Fibroblast of skin of left biceps (primary cell): ENCODE measurements around the gene PATL2.
"Not testable (repeated sequence)": the region's sequence is repeated elsewhere in the genome, so short reads cannot be mapped to it uniquely, and the experiment has no call there.

Source experiments
- DNase-seq, 2 experiments: peaks; one replicate each; pipeline ENCODE4 v3.0.0-alpha.2; 2013; ENCODE audit warnings: low read depth in 2 of 2

The PATL2 gene

GRCh38 chr15:44719293-44719999 lies 8.3 kb upstream of the PATL2 start:
- no peak for DNase-seq

DNA sequence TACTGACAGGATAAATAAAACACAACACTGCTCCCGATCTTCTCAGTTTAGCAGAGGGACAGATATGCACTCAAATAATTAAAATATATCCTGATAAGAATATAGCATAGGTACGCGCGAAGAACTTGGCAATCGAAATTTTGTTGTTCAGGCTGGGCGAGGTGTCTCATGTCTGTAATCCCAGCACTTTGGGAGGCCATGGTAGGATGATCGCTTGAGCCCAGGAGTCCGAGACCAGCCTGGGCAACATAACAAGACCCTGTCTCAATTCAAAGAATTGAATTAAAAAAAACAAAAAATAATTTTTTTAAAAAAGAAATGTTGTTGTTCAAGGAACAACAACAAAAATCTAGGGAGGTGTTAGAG lies 7.8 kb upstream of the PATL2 start:
- DNase-seq: no peak

GRCh38 chr15:44718180-44718926 lies 7.2 kb upstream of the PATL2 start:
- DNase-seq: no peak

- DNase-seq: no peak
Measured at GRCh38 chr15:44716983-44717602, 6.0 kb upstream of the PATL2 start.

DNA sequence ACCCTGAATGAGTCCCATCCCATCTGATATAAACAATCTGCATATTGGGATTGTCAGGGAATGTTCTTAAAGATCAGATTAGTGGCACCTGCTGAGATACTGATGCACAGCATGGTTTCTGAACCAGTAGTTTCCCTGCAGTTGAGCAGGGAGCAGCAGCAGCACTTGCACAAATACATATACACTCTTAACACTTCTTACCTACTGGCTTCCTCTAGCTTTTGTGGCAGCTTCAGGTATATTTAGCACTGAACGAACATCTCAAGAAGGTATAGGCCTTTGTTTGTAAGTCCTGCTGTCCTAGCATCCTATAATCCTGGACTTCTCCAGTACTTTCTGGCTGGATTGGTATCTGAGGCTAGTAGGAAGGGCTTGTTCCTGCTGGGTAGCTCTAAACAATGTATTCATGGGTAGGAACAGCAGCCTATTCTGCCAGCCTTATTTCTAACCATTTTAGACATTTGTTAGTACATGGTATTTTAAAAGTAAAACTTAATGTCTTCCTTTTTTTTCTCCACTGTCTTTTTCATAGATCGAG lies 4.7 kb upstream of the PATL2 start:
- DNase-seq: no peak

DNA sequence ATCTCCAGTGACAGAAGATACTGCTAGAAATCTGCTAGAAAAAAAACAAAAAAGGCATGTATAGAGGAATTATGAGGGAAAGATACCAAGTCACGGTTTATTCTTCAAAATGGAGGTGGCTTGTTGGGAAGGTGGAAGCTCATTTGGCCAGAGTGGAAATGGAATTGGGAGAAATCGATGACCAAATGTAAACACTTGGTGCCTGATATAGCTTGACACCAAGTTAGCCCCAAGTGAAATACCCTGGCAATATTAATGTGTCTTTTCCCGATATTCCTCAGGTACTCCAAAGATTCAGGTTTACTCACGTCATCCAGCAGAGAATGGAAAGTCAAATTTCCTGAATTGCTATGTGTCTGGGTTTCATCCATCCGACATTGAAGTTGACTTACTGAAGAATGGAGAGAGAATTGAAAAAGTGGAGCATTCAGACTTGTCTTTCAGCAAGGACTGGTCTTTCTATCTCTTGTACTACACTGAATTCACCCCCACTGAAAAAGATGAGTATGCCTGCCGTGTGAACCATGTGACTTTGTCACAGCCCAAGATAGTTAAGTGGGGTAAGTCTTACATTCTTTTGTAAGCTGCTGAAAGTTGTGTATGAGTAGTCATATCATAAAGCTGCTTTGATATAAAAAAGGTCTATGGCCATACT lies 4.1 kb upstream of the PATL2 start:
- no peak for DNase-seq

GRCh38 chr15:44713006-44713966 lies 2.2 kb upstream of the PATL2 start:
- DNase-seq: no peak

GRCh38 chr15:44712346-44713005 lies 1.4 kb upstream of the PATL2 start:
- DNase-seq: peak; percentile 50 to 58

- no peak for DNase-seq
Measured at GRCh38 chr15:44711743-44712345, 721 bp upstream of the PATL2 start.

DNA sequence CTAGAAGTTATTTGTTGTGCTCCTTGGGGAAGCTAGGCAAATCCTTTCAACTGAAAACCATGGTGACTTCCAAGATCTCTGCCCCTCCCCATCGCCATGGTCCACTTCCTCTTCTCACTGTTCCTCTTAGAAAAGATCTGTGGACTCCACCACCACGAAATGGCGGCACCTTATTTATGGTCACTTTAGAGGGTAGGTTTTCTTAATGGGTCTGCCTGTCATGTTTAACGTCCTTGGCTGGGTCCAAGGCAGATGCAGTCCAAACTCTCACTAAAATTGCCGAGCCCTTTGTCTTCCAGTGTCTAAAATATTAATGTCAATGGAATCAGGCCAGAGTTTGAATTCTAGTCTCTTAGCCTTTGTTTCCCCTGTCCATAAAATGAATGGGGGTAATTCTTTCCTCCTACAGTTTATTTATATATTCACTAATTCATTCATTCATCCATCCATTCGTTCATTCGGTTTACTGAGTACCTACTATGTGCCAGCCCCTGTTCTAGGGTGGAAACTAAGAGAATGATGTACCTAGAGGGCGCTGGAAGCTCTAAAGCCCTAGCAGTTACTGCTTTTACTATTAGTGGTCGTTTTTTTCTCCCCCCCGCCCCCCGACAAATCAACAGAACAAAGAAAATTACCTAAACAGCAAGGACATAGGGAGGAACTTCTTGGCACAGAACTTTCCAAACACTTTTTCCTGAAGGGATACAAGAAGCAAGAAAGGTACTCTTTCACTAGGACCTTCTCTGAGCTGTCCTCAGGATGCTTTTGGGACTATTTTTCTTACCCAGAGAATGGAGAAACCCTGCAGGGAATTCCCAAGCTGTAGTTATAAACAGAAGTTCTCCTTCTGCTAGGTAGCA lies 657 bp downstream of the PATL2 start:
- no peak for DNase-seq

- no peak for DNase-seq
Measured at GRCh38 chr15:44706946-44707636, 4.0 kb downstream of the PATL2 start.

DNA sequence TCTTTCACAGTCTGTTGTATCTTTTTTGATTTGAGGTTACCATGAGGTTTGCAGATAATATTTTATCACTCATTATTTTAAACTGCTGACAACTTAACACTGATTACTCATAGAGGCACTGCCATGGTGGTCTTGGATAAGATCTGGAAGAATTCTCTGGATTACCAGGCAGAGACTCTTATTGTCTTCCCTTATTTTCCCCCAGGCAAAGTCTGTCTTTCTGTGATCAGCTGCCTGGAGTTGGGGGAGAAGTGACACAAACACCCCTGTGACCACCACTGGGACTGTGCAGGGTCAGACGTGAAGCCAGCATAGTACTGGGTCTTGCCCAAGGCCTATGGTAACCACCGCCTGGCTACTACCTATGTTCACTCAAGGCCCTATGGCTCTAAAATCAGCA lies 4.7 kb downstream of the PATL2 start:
- no peak for DNase-seq

DNA sequence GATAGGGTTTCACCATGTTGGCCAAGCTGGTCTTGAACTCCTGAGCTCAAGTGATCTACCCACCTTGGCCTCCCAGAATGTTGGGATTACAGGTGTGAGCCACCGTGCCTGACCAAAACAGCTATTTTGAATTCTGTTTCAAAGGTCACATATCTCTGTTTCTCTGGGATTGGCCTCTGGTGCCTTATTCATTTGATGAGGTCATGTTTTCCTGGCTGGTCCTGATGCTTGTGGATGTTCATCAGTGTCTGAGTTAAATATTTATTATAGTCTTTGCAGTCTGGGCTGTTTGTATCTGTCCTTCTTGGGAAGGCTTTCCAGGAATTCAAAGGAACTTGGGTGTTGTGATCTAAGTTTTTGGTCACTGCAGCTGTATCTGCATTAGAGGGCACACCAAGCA lies 5.1 kb downstream of the PATL2 start:
- DNase-seq: no peak

DNA sequence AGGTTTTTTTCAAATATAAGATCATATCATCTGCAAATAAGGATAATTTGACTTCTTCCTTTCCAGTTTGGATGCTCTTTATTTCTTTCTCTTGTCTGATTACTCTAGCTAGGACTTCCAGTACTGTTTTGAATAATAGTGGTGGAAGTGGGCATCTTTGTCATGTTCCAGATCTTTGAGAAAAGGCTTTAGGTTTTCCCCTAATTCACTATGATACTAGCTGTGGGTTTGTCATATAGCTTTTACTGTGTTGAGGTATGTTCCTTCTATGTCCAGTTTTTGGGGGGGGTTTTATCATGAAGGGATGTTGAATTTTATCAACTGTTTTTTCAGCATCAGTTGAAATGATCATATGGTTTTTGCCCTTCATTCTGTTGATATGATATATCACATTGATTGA lies 10.4 kb downstream of the PATL2 start:
- DNase-seq: not testable (repeated sequence)

DNA sequence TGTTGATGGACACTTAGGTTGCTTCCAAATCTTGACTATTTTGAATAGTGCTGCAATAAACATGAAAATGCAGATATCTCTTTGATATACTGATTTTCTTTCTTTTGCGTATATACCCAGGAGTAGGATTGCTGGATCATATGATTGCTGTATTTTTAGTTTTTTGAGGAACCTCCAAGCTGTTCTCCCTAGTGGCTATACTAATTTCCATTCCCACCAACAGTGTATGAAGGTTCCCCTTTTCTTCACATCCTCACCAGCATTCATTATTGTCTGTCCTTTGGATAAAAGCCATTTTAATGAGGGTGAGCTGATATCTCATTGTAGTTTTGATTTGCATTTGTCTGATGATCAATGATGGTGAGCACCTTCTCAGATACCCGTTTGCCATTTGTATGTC lies 12.5 kb downstream of the PATL2 start:
- DNase-seq: no peak

DNA sequence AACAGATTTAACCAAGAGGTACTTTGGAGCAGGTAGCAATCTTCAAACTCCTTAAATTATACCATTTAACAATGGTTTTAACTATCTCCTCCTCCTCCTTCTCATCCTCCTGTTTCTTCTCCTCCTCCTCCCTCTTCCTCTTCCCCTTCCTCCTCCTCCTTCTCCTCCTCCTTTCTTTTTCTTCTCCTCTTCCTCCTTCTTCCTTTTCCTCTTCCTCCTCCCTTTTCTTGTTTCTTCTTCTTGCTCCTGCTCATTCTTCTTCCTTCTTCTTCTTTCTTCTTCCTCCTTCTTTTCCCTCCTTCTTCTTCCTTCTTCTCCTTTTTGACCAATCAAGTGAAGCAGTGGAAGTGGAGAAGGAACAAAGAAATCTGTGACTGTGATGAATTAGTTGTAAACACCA lies 14.1 kb downstream of the PATL2 start:
- DNase-seq: no peak

- no peak for DNase-seq
Measured at GRCh38 chr15:44695294-44695693, 15.8 kb downstream of the PATL2 start.

DNA sequence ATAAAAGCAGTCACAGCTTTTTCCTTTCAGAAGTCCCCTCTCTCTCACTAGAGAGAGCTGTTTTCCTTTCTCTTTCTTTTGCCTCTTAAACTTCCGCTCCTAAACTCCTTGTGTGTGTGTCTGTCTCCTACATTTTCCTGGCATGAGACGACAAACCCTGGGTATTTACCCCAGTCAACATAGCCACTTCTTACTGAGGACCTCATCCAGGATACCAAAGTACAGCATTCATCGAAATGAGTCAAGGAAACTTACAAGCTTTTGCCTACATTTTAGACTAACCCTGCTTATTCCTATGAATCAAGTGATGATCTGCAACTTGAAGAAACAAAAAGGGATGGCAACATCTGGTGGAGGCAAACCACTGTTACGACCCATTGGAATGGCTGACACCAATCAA lies 16.7 kb downstream of the PATL2 start:
- no peak for DNase-seq

GRCh38 chr15:44692659-44693058 lies 18.5 kb downstream of the PATL2 start:
- no peak for DNase-seq
